Esophagus squamous epithelium (tissue), 4 donors: ENCODE results near the gene SIL1.

Experiments
- CTCF ChIP-seq, 6 experiments: fragments of 450-650 bp in 4 of 6; fragments of 200-600 bp in 2 of 6; sonication (generic) in 2 of 6; IDR thresholded peaks; one replicate each; pipeline ENCODE4 v1.5.1; 2016 to 2019; ENCODE audit warnings: antibody characterized with exemption in 6 of 6, mild to moderate bottlenecking in 4 of 6, moderate library complexity in 4 of 6
- POLR2A ChIP-seq, 4 donors: fragments of 450-650 bp; IDR thresholded peaks; one replicate each; pipeline ENCODE4 v1.6.1; 2017; ENCODE audit warnings: antibody characterized with exemption in 4 of 4, mild to moderate bottlenecking in 4 of 4, moderate library complexity in 3 of 4

- TF ChIP-seq CTCF (IDR thresholded peaks at IDR 0.05), result no peak
- no peak for TF ChIP-seq POLR2A (IDR thresholded peaks at IDR 0.05)
Measured at GRCh38 chr5:139212486-139212885, 14.3 kb upstream of the SIL1 start.
